ENCODE measurements around the gene TANK.

DNA sequence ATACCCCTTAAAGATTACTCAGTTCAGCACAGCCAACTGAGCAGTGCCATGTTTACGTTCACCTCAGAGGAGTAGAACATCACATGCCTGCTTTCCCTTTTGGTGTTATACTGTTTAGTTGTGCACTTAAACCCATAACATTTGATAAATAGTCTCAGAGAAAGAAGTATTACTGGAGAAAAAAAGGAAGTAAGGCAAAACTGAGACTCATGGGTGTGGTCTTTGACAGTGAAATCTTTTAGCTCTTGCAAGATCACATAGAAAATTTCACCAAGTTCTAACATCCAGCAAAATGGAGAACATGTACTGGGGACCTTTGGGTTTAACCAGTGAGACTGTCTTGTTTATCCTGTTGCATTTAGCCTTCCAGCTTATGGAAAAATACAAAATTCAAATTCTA, 5.6 kb downstream of the TANK start:
- TF ChIP-seq, protein P1, sequence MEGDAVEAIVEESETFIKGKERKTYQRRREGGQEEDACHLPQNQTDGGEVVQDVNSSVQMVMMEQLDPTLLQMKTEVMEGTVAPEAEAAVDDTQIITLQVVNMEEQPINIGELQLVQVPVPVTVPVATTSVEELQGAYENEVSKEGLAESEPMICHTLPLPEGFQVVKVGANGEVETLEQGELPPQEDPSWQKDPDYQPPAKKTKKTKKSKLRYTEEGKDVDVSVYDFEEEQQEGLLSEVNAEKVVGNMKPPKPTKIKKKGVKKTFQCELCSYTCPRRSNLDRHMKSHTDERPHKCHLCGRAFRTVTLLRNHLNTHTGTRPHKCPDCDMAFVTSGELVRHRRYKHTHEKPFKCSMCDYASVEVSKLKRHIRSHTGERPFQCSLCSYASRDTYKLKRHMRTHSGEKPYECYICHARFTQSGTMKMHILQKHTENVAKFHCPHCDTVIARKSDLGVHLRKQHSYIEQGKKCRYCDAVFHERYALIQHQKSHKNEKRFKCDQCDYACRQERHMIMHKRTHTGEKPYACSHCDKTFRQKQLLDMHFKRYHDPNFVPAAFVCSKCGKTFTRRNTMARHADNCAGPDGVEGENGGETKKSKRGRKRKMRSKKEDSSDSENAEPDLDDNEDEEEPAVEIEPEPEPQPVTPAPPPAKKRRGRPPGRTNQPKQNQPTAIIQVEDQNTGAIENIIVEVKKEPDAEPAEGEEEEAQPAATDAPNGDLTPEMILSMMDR (IDR thresholded peaks at IDR 0.05) = no peak
- TF ChIP-seq POLR2A (IDR thresholded peaks at IDR 0.05) = no peak

Measured in Peyer's patch (tissue), 4 donors.